Peyer's patch (tissue), 4 donors: ENCODE results near the gene RIN1. TPM values are rescaled to one million over a fixed set of nuclear protein-coding genes. Genes with fewer than 3 reads are reported as not detected.
A peak's percentile ranks its signal among the peaks of the same experiment; 100 is the strongest.

Source experiments
- DNase-seq, 3 donors: peaks; one replicate each; pipeline ENCODE4 v3.0.0-alpha.2; 2017 to 2019
- H3K27ac ChIP-seq, 4 donors: fragments of 200-600 bp; sonication (generic); one replicate each; pipeline ENCODE4 v1.5.1; 2016 to 2019
- H3K27me3 ChIP-seq, 2 donors: fragments of 200-600 bp; sonication (generic); one replicate each; pipeline ENCODE4 v1.5.1; 2019
- H3K36me3 ChIP-seq, 3 donors: fragments of 200-600 bp; sonication (generic); one replicate each; pipeline ENCODE4 v1.5.1; 2016 to 2019
- H3K4me1 ChIP-seq, 4 donors: fragments of 200-600 bp; sonication (generic); one replicate each; pipeline ENCODE4 v1.5.1; 2016 to 2019
- H3K4me3 ChIP-seq, 4 donors: fragments of 200-600 bp; sonication (generic); 1 replicate in 3 of 4; 2 replicates in 1 of 4; pipeline ENCODE4 v1.5.1; 2016 to 2019; ENCODE audit warnings: mild to moderate bottlenecking in 1 of 4
- H3K9me3 ChIP-seq, 4 donors: fragments of 200-600 bp; sonication (generic); one replicate each; pipeline ENCODE4 v1.5.1; 2016 to 2019; ENCODE audit warnings: mild to moderate bottlenecking in 1 of 4
- CTCF ChIP-seq, 6 experiments: fragments of 450-650 bp in 4 of 6; fragments of 200-600 bp in 2 of 6; sonication (generic) in 1 of 6; IDR thresholded peaks; one replicate each; pipeline ENCODE4 v1.5.1; 2017 to 2019; ENCODE audit warnings: antibody characterized with exemption in 6 of 6, mild to moderate bottlenecking in 3 of 6, moderate library complexity in 1 of 6
- POLR2A ChIP-seq, 2 donors: fragments of 450-650 bp; IDR thresholded peaks; one replicate each; pipeline ENCODE4 v1.5.1; 2017; ENCODE audit warnings: antibody characterized with exemption in 2 of 2, mild to moderate bottlenecking in 2 of 2, moderate library complexity in 2 of 2
- total RNA-seq, 4 donors: library from RNA; depleted of rRNA; stranded (reverse); fragments of >200 nt; gene quantifications; one replicate each; pipeline ENCODE4 v1.1.0, GENCODE V29; 2016

The RIN1 gene
- total RNA-seq, 4 donors from 2014 or later = 4.1 to 18.9 (median 10.8) TPM

DNA sequence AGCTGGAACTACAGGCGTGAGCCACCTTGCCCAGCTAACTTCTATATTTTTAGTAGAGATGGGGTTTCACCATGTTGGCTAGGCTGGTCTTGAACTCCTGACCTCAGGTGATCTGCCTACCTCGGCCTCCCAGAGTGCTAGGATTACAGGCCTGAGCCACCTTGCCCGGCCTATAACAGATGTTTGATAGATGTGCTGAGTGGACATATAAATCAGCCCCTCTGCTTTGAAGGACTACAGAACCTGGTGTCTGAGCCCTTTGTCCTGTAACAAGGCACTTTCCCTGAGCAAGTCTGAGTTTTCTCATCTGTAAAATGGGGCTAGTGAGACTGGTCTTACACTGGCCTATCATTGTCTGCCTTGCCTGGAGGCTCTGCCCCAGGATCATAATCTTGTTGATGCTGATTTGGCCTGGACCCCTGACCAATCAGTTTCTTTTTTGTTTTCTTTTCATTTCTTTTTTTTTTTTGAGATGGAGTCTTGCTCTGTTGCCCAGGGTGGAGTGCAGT is 7.0 kb downstream of the RIN1 start:
- H3K27ac ChIP-seq = peak overlapping the region in 1 of 4 donors; percentile 14
- H3K4me1 ChIP-seq = peaks cover 0 to 28% (median 2%) of the 10 kb centered on the region in 4 donors
- no peak for DNase-seq
- H3K36me3 ChIP-seq = peaks cover 0 to 24% (median 0%) of the 10 kb centered on the region in 3 donors
- no peaks in the 10 kb centered on the region for H3K27me3 ChIP-seq
- no peak for TF ChIP-seq CTCF (IDR thresholded peaks at IDR 0.05)
- TF ChIP-seq POLR2A (IDR thresholded peaks at IDR 0.05) = no peak
- no peaks in the 10 kb centered on the region for H3K9me3 ChIP-seq
- H3K4me3 ChIP-seq = no peak overlapping the region

DNA sequence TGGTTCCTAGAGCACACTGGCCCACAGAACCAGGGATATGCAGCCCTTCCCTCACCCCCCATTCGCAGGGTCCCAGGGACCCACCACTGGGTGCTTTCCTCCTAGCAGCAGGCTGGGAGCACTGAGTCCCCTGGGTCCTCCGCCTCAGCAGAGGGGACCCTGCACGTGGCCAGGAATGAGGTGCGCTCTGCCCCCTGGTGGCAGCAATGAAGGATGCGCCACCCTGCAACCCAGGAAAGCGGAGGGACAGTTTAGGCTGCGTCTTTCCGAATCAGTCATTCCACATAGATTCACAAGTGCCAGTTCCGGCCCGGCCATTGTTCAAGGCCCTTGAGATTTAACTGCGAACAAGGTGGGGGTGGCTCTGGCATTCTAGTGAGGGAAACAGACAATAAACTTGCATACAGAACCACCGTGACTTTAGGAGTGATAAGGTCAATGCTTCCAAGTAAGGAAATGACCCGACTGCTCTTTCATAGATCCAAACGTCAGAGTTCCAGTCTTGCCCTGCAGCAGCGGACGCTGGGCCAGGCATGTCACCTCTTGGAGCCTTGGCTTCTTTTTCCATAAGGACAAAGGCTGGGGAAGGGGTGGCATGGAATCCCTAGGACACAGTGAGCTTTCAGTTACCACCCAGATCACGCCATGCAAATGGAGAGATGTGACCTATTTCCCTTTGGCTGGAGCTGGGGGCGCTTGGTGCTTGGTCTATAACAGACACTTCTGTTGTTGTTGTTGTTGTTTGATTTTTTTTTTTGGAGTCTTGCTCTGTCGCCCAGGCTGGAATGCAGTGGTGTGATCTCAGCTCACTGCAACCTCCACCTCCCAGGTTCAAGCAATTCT is 7.7 kb downstream of the RIN1 start:
- peak; percentile 72 to 92 (median 87) for DNase-seq
- H3K27ac ChIP-seq = peak overlapping the region in 3 of 4 donors; percentile 14 to 59 (median 46)
- no peak for TF ChIP-seq POLR2A (IDR thresholded peaks at IDR 0.05)
- peak; percentile 91 to 98 (median 96) for TF ChIP-seq CTCF (IDR thresholded peaks at IDR 0.05)
- peaks cover 0 to 27% (median 2%) of the 10 kb centered on the region in 4 donors for H3K4me1 ChIP-seq
- peaks cover 0 to 19% (median 0%) of the 10 kb centered on the region in 3 donors for H3K36me3 ChIP-seq
- H3K4me3 ChIP-seq = peak overlapping the region in 1 of 4 donors; percentile 14
- H3K27me3 ChIP-seq = no peaks in the 10 kb centered on the region
- H3K9me3 ChIP-seq = no peaks in the 10 kb centered on the region

DNA sequence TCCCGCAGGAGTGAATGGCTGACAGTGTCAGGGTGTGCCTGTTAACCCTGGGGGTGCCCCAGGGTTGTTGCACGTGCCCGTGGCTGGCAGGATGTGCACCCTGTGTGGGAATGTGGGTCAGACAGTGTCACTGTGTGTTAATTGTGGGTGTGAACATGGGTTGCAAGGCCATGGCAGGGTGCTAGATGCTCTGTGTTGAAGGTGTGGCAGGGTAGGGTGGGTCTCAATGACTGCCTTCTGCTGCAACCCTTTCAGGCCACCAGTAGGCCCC is 8.3 kb downstream of the RIN1 start:
- Histone ChIP-seq H3K4me1 (peaks cover 0 to 27% (median 2%) of the 10 kb centered on the region in 4 donors), H3K36me3 (peaks cover 0 to 13% (median 0%) of the 10 kb centered on the region in 3 donors), H3K27me3 (no peaks in the 10 kb centered on the region), H3K4me3 (no peak overlapping the region), H3K27ac (peak overlapping the region in 3 of 4 donors; percentile 14 to 59 (median 46)), H3K9me3 (no peaks in the 10 kb centered on the region)
- TF ChIP-seq CTCF (IDR thresholded peaks at IDR 0.05) (no peak), POLR2A (IDR thresholded peaks at IDR 0.05) (no peak)
- no peak for DNase-seq

DNA sequence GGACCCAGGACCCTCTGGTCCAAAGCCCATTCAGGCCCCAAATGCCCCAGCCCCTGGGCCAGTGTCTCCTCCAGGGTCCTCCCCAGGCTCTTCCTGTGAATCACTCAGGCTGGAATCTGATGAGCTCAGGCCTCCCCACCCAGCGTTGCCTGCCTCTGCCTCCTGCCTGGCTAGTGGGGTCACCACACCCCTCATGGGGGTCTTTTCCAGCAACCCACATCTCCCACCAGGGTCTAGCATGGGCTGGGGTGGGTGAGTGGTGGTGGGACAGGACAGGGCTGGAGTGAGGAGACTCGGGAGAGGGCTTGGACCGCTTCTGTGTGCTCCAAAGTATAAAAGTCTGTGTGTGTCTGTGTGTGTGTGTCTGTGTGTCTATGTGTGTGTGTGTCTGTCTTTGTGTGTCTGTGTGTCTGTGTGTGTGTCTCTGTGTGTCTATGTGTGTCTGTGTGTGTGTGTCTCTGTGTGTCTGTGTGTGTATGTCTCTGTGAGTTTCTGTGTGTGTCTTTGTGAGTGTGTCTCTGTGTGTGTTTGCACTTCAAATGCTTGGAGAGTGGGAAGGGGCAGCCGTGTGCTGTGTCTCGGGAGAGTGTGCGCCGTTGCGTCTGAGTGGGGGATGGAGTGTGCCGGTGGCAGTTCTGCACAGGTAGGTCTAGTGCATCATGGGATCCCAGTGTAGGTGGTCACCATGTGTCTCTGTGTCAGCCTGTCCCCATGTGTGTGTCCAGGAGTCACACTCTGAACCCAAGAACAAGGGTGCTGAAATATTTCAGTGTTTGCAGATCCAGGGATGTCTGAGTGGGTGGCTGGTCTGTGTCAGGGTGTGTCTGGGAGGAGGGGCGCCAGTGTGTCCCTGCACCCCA is 8.8 kb downstream of the RIN1 start:
- Histone ChIP-seq H3K27me3 (no peaks in the 10 kb centered on the region), H3K36me3 (peaks cover 0 to 8% (median 0%) of the 10 kb centered on the region in 3 donors), H3K4me1 (peaks cover 0 to 27% (median 2%) of the 10 kb centered on the region in 4 donors), H3K4me3 (no peak overlapping the region), H3K9me3 (no peaks in the 10 kb centered on the region), H3K27ac (peak overlapping the region; percentile 46 to 59 (median 54))
- no peak for DNase-seq
- TF ChIP-seq CTCF (IDR thresholded peaks at IDR 0.05) (no peak), POLR2A (IDR thresholded peaks at IDR 0.05) (no peak)

- Histone ChIP-seq H3K27me3 (no peaks in the 10 kb centered on the region), H3K9me3 (no peaks in the 10 kb centered on the region), H3K4me1 (peaks cover 0 to 27% (median 2%) of the 10 kb centered on the region in 4 donors), H3K36me3 (no peaks in the 10 kb centered on the region), H3K27ac (peak overlapping the region; percentile 33 to 59 (median 54)), H3K4me3 (no peak overlapping the region)
- TF ChIP-seq CTCF (IDR thresholded peaks at IDR 0.05) = no peak
- no peak for TF ChIP-seq POLR2A (IDR thresholded peaks at IDR 0.05)
- no peak for DNase-seq
Measured at GRCh38 chr11:66326261-66327111, 9.7 kb downstream of the RIN1 start.
